PC-3 (cell line): ENCODE measurements around the gene AATF. TPM values are rescaled to one million over a fixed set of nuclear protein-coding genes. Genes with fewer than 3 reads are reported as not detected.

Source experiments
- ATAC-seq: fragments of 200-7000 bp; cut with Tn5 transposase; 2 replicates; pipeline ENCODE4 v1.9.1; 2020; ENCODE audit warnings: mild to moderate bottlenecking, moderate library complexity
- BruUV-seq: library from RNA; stranded (reverse); fragments of 400-500 nt; replicated peaks from 2 replicates; lab custom pipeline; 2021; lab: Mats Ljungman, UMichigan
- CTCF ChIA-PET: fragments of 300-600 bp; sonication (Branson Sonifier 250); formaldehyde crosslinking; loops from one replicate; lab custom pipeline; 2022; ENCODE audit warnings: antibody characterized with exemption; lab: Charles Lee
- POLR2A ChIA-PET: fragments of 300-600 bp; sonication (Branson Sonifier 250); formaldehyde crosslinking; loops from one replicate; lab custom pipeline; 2022; ENCODE audit warnings: antibody characterized with exemption; ENCODE audit not compliant: unreplicated experiment; lab: Charles Lee
- DNase-seq: peaks from one replicate; pipeline ENCODE4 v3.0.0-alpha.2; 2015
- H2AFZ ChIP-seq: fragments of 300-600 bp; sonication (generic); 2 replicates; pipeline ENCODE4 v1.6.0; 2016; ENCODE audit warnings: antibody characterized with exemption, low read length
- H3F3A ChIP-seq: fragments of 300-600 bp; sonication (generic); one replicate; pipeline ENCODE4 v1.6.0; 2017; ENCODE audit warnings: antibody characterized with exemption, low read length, control low read depth, mild to moderate bottlenecking; ENCODE audit not compliant: unreplicated experiment
- H3K27ac ChIP-seq: fragments of 300-600 bp; sonication (generic); 2 replicates; pipeline ENCODE4 v1.5.1; 2016; ENCODE audit warnings: mild to moderate bottlenecking, low read length
- H3K27me3 ChIP-seq: fragments of 300-600 bp; sonication (generic); 2 replicates; pipeline ENCODE4 v1.6.1; 2016; ENCODE audit warnings: low read length, mixed read lengths
- H3K36me3 ChIP-seq: fragments of 300-600 bp; sonication (generic); 2 replicates; pipeline ENCODE4 v1.6.1; 2016; ENCODE audit warnings: low read depth, mixed run types, low read length, mixed read lengths
- H3K4me1 ChIP-seq: fragments of 300-600 bp; sonication (generic); 2 replicates; pipeline ENCODE4 v1.5.1; 2016; ENCODE audit warnings: low read length; ENCODE audit not compliant: insufficient read depth
- H3K4me2 ChIP-seq: fragments of 300-600 bp; sonication (generic); 2 replicates; pipeline ENCODE4 v1.6.0; 2016; ENCODE audit warnings: low read length
- H3K4me3 ChIP-seq: fragments of 300-600 bp; sonication (generic); 2 replicates; pipeline ENCODE4 v1.5.1; 2016; ENCODE audit warnings: mild to moderate bottlenecking, low read length, mixed read lengths
- H3K79me2 ChIP-seq: fragments of 300-600 bp; sonication (generic); 2 replicates; pipeline ENCODE4 v1.6.1; 2017; ENCODE audit warnings: low read length, mixed read lengths
- H3K9ac ChIP-seq: fragments of 300-600 bp; sonication (generic); 2 replicates; pipeline ENCODE4 v1.6.0; 2016; ENCODE audit warnings: mild to moderate bottlenecking, low read length
- H3K9me2 ChIP-seq: fragments of 300-600 bp; sonication (generic); replicated peaks from 2 replicates; pipeline ENCODE4 v1.6.1; 2016; ENCODE audit warnings: mixed run types, low read length, mixed read lengths
- H3K9me3 ChIP-seq: fragments of 300-600 bp; sonication (generic); 2 replicates; pipeline ENCODE4 v1.6.1; 2016; ENCODE audit warnings: low read length, mixed read lengths
- H4K20me1 ChIP-seq: fragments of 300-600 bp; sonication (generic); 2 replicates; pipeline ENCODE4 v1.6.1; 2016; ENCODE audit warnings: low read length, mixed read lengths
- CTCF ChIP-seq: fragments of 300-600 bp; sonication (generic); conservative IDR thresholded peaks from 2 replicates; pipeline ENCODE4 v1.5.1; 2017; ENCODE audit warnings: antibody characterized with exemption, low read depth, mild to moderate bottlenecking, low read length
- EZH2 ChIP-seq: fragments of 300-600 bp; sonication (generic); IDR thresholded peaks from one replicate; pipeline ENCODE4 v1.6.1; 2017; ENCODE audit warnings: antibody characterized with exemption, mild to moderate bottlenecking, low read length; ENCODE audit not compliant: unreplicated experiment
- EZH2phosphoT487 ChIP-seq: fragments of 300-600 bp; sonication (generic); IDR thresholded peaks from 2 replicates; pipeline ENCODE4 v1.6.1; 2018; ENCODE audit warnings: mild to moderate bottlenecking, antibody characterized with exemption, low read length, borderline replicate concordance
- intact Hi-C: fragments of 100-400 bp; cut with micrococcal nuclease; formaldehyde crosslinking; loops from 2 replicates; pipeline ENCODE4 v1.9.0; 2023
- total RNA-seq: library from RNA; depleted of rRNA; stranded (reverse); fragments of >200 nt; gene quantifications from 2 replicates; pipeline ENCODE4 v1.2.3, GENCODE V29; 2014

The AATF gene
- total RNA-seq, 1 experiment from 2014 or later: 25.5 TPM

GRCh38 chr17:36931697-36932382 lies 16.9 kb upstream of the AATF start:
- Histone ChIP-seq H4K20me1 (no peaks in the 10 kb centered on the region), H3K4me3 (peak overlapping the region; percentile 62), H3K36me3 (no peaks in the 10 kb centered on the region), H2AFZ (peak overlapping the region; percentile 53), H3K9me2 (no peaks in the 10 kb centered on the region), H3K4me1 (peaks cover 5% of the 10 kb centered on the region; the same call in 1 of the 2 replicates), H3K9ac (no peak overlapping the region), H3K9me3 (no peaks in the 10 kb centered on the region), H3K27me3 (peaks cover 68% of the 10 kb centered on the region), H3K79me2 (no peaks in the 10 kb centered on the region), H3K27ac (no peak overlapping the region), H3F3A (no peaks in the 10 kb centered on the region), H3K4me2 (peak overlapping the region; percentile 81)
- TF ChIP-seq EZH2 (no peak), EZH2phosphoT487 (peak; percentile 59; the same call in 1 of the 2 replicates)
- DNase-seq (no peak), ATAC-seq (no peak)
- POLR2A ChIA-PET: no interaction called here
- BruUV-seq: no TSS peak
- CTCF ChIA-PET: no interaction called here
- intact Hi-C loops: no loop called here

GRCh38 chr17:36932383-36932693 lies 16.4 kb upstream of the AATF start:
- no TSS peak for BruUV-seq
- DNase-seq: no peak
- peak overlapping the region; percentile 62 for H3K4me3 ChIP-seq
- no peaks in the 10 kb centered on the region for H3K9me3 ChIP-seq
- TF ChIP-seq EZH2phosphoT487 (peak; percentile 12; the same call in 1 of the 2 replicates), CTCF (no peak), EZH2 (no peak)
- no peaks in the 10 kb centered on the region for H3K79me2 ChIP-seq
- no peak for ATAC-seq
- peaks cover 4% of the 10 kb centered on the region; the same call in 1 of the 2 replicates for H3K4me1 ChIP-seq
- intact Hi-C loops: no loop called here
- no peaks in the 10 kb centered on the region for H4K20me1 ChIP-seq
- ChIA-PET POLR2A (no interaction called here), CTCF (no interaction called here)
- peaks cover 73% of the 10 kb centered on the region for H3K27me3 ChIP-seq
- H3K9me2 ChIP-seq: no peaks in the 10 kb centered on the region
- H3F3A ChIP-seq: no peaks in the 10 kb centered on the region
- no peak overlapping the region for H3K9ac ChIP-seq
- peak overlapping the region; percentile 53 for H2AFZ ChIP-seq
- H3K36me3 ChIP-seq: no peaks in the 10 kb centered on the region
- peak overlapping the region; percentile 81 for H3K4me2 ChIP-seq
- no peak overlapping the region for H3K27ac ChIP-seq

- peaks cover 79% of the 10 kb centered on the region for H3K27me3 ChIP-seq
- no peaks in the 10 kb centered on the region for H3F3A ChIP-seq
- no TSS peak for BruUV-seq
- H3K4me3 ChIP-seq: no peak overlapping the region
- H3K4me2 ChIP-seq: no peak overlapping the region
- intact Hi-C loops: no loop called here
- no peak for TF ChIP-seq EZH2
- no peak for TF ChIP-seq CTCF
- TF ChIP-seq EZH2phosphoT487: no peak
- H3K9ac ChIP-seq: no peak overlapping the region
- POLR2A ChIA-PET: no interaction called here
- CTCF ChIA-PET: no interaction called here
- H4K20me1 ChIP-seq: no peaks in the 10 kb centered on the region
- no peaks in the 10 kb centered on the region for H3K9me2 ChIP-seq
- H2AFZ ChIP-seq: no peak overlapping the region
- peaks cover 4% of the 10 kb centered on the region; the same call in 1 of the 2 replicates for H3K4me1 ChIP-seq
- H3K27ac ChIP-seq: no peak overlapping the region
- no peaks in the 10 kb centered on the region for H3K9me3 ChIP-seq
- no peak for ATAC-seq
- no peak for DNase-seq
- no peaks in the 10 kb centered on the region for H3K36me3 ChIP-seq
- H3K79me2 ChIP-seq: no peaks in the 10 kb centered on the region
These were observed 15.9 kb upstream of the AATF start for GRCh38 chr17:36932694-36933511.
